Activated CD4-positive, alpha-beta T cell treated with anti-CD3 and anti-CD28 coated beads, Interleukin-10, Interleukin-2, amounts not matched to agents 100 ng/mL and 50 ng/mL, durations not matched to agents 16 hours and 8 hours (primary cell): ENCODE results near the gene NDFIP1.

Experiments used
- DNase-seq: peaks from one replicate; pipeline ENCODE4 v3.0.0-alpha.2; 2020

The NDFIP1 gene

DNA sequence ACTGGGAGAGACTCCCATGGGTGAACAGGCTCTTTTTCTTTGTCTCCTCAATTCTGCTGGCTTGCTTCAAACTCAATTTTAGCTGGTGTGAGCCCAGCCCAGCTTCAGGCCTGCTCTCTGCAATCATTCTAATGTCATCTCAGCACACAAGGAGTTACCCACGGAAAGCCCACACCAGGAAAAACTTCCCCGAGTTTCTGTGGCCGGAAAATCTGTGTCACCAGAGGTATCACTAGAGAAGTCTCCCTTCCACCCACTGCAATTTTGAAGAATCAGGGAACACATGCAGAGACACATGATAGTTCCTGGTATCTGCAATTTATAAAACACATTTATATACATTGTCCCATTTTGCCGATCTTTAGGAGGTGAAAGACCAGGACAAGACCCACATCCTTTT is 13.5 kb upstream of the NDFIP1 start:
- DNase-seq, result peak; percentile 64

- peak; percentile 96 for DNase-seq
These were observed 12.8 kb upstream of the NDFIP1 start for GRCh38 chr5:142095651-142096330.

GRCh38 chr5:142096382-142096781 is 12.2 kb upstream of the NDFIP1 start:
- no peak for DNase-seq

- peak; percentile 38 for DNase-seq
These were observed 10.9 kb upstream of the NDFIP1 start for GRCh38 chr5:142097681-142098080.

GRCh38 chr5:142098275-142098674 is 10.3 kb upstream of the NDFIP1 start:
- DNase-seq, result no peak

- no peak for DNase-seq
These were observed 9.6 kb upstream of the NDFIP1 start for GRCh38 chr5:142098931-142099330.

- DNase-seq, result no peak
These were observed 8.3 kb upstream of the NDFIP1 start for GRCh38 chr5:142100307-142100706.

DNA sequence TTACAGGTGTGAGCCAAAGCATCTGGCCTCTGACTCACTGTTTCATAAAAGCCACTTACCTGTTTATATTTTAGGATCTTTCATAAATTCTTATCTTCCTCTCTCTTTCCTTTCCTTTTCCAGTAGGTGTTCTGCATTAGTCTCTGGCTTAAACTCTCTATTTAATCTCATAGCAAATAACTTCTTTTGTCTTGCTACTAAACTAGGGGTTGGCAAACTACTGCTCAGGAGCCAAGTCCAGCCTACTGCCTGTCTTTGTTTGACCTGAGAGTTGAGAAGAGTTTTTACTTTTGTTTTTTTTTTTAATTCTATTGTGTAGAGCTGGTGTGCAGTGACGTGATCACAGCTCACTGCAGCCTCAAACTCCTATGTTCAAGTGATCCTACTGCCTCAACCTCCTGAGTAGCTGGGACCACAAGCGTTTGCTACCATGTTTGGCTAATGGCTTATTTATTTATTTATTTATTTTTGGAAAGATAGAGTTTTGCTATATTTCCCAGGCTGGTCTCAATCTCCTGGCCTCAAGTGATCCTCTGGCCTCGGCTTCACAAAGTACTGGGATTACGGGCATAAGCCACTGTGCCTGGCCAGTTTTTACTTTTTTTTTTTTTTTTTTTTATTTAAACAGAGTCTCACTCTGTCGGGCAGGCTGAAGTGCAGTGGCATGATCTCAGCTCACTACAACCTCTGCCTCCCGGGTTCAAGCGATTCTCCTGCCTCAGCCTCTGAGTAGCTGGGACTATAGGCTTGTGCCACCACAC is 5.4 kb upstream of the NDFIP1 start:
- no peak for DNase-seq

DNA sequence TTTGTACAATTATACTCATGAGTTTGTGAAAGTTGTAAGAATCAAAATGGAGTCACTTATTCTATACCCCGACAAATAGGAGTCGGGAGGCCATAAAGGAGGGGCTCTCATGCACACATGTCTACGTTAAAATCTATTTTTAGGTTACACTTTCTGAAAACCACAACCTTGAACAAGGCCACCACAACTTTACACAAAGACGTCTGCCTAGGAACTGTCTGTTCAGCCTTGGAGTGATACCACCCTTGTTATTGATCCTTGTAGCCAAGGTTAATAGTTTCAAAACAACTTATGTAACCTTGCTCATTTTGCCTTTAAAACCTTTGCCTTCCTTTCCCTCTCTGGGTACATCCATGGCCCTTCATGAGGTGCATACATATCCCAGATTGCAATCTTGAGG is 4.1 kb upstream of the NDFIP1 start:
- DNase-seq, result peak; percentile 38

- no peak for DNase-seq
These were observed 2.5 kb upstream of the NDFIP1 start for GRCh38 chr5:142106061-142106460.

GRCh38 chr5:142107036-142107735 is 1.4 kb upstream of the NDFIP1 start:
- no peak for DNase-seq

- no peak for DNase-seq
These were observed 695 bp upstream of the NDFIP1 start for GRCh38 chr5:142107736-142108431.

DNA sequence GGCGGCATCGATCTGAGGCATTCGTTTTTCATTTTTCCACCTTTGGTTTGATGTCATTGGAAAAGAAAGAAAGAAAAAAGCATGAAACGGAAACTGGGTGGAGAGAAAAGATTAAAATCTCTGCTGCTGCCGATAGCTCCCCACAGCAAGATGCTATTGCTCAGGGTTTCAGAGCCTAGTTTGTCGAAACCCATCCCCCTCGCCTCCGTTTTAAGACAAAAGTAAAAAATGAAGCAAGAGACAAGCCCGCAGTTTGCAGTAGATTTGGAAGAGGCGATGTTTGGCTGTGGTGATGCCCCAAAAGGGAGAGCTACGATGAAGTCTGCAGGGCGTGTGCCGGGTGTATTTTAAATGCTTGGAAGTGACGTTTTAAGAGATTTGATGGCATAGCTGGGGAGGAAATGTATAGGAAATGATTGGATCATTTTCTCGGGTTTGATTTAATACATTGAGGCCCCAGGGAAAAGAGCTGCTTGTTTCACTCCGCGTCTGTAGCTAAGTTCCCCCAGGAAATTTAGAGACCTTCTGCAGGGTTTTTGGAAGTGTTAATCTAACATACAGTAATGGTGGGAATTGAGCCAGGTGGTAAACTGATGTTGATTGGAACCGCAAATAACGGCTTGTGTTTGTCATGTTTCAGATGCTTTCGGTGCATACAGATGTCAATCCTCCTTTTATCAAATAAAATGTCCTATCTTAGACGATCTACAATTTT is 909 bp downstream of the NDFIP1 start:
- peak; percentile 78 for DNase-seq

DNA sequence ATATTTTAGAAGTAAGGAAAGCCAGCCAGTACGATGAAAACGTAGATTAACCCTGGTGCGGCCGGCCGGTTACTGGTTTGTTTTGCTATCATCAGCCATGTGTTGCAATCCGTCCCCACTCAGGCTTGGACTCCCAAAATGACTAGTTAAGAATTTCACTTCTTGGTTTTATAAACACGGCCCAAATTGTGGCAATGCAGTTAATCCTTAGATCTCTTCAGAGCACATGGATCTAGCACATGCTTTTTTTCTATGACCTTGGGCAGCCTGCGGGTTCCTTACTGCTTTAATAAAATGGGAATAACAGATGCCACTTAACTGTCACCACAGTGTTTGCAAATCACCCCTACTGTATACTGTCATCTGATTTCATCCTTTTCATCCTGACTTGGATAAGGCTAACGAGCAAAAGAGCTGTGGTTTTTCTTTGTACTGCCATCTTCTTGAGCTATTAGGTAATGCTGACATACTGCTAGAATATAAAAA is 1.5 kb downstream of the NDFIP1 start:
- peak; percentile 78 for DNase-seq

- DNase-seq, result no peak
These were observed 2.6 kb downstream of the NDFIP1 start for GRCh38 chr5:142110988-142111687.

GRCh38 chr5:142114687-142115086 is 6.1 kb downstream of the NDFIP1 start:
- DNase-seq, result no peak

- DNase-seq, result no peak
These were observed 7.5 kb downstream of the NDFIP1 start for GRCh38 chr5:142115937-142116614.

GRCh38 chr5:142117579-142118151 is 9.1 kb downstream of the NDFIP1 start:
- DNase-seq, result no peak

- DNase-seq, result peak; percentile 59
These were observed 9.6 kb downstream of the NDFIP1 start for GRCh38 chr5:142118155-142118686.

DNA sequence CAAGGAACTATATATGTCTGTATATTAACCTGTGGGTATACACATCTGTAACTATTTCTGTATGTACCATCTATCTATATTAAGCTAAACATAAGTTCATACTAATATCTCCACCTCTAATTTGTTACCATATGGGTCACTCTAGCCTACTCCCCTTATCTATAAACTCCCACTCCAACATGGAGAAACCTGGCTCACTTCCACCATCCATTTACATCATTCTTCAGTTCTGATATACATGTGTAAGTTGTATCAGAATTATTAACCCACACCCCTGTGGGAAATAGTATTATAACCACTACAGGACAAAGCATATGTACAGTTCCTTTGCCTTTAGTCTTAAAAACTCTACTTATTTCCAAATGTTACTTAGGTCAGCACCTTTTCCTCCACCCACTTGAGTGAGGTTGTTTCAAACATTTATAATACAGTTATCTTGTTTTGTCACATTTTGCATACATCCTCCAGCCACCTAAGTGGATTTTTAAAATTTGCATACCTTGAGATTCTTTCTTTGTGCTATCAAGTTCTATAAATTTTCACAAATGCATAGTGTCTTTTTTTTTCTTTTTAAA is 10.6 kb downstream of the NDFIP1 start:
- DNase-seq, result no peak
